ENCODE data around the gene MLEC.

The MLEC gene

GRCh38 chr12:120740871-120741270, 53.9 kb downstream of the MLEC start:
- Histone ChIP-seq H3K27ac (no peak overlapping the region), H3K4me3 (no peak overlapping the region)
- no peak for DNase-seq (ENCODE audit: low spot score)
- TF ChIP-seq CTCF (IDR thresholded peaks at IDR 0.05), result no peak

- H3K27ac ChIP-seq, result no peak overlapping the region
- DNase-seq (ENCODE audit: low spot score), result no peak
- H3K4me3 ChIP-seq, result no peak overlapping the region
- TF ChIP-seq CTCF (IDR thresholded peaks at IDR 0.05), result no peak
Measured at GRCh38 chr12:120741476-120742421, 54.8 kb downstream of the MLEC start.

GRCh38 chr12:120744922-120745493, 58.1 kb downstream of the MLEC start:
- no peak overlapping the region for H3K27ac ChIP-seq
- H3K4me3 ChIP-seq, result no peak overlapping the region
- no peak for DNase-seq (ENCODE audit: low spot score)
- no peak for TF ChIP-seq CTCF (IDR thresholded peaks at IDR 0.05)

GRCh38 chr12:120748242-120748641, 61.3 kb downstream of the MLEC start:
- H3K4me3 ChIP-seq, result no peak overlapping the region
- TF ChIP-seq CTCF (IDR thresholded peaks at IDR 0.05), result no peak
- DNase-seq (ENCODE audit: low spot score), result no peak
- no peak overlapping the region for H3K27ac ChIP-seq

- TF ChIP-seq CTCF (IDR thresholded peaks at IDR 0.05), result no peak
- no peak overlapping the region for H3K4me3 ChIP-seq
Measured at GRCh38 chr12:120749256-120749655, 62.3 kb downstream of the MLEC start.

GRCh38 chr12:120750806-120751205, 63.9 kb downstream of the MLEC start:
- DNase-seq (ENCODE audit: low spot score), result no peak
- Histone ChIP-seq H3K27ac (no peak overlapping the region), H3K4me3 (no peak overlapping the region)
- no peak for TF ChIP-seq CTCF (IDR thresholded peaks at IDR 0.05)

More at GRCh38 chr12:120749256-120749655, 62.3 kb downstream of the MLEC start:
- H3K27ac ChIP-seq, result no peak overlapping the region
- no peak for DNase-seq (ENCODE audit: low spot score)

- Histone ChIP-seq H3K4me3 (no peak overlapping the region), H3K27ac (no peak overlapping the region)
- TF ChIP-seq CTCF (IDR thresholded peaks at IDR 0.05), result no peak
- DNase-seq (ENCODE audit: low spot score), result no peak
Measured at GRCh38 chr12:120751389-120751788, 64.4 kb downstream of the MLEC start.

Measured in coronary artery (tissue), 2 donors.